22Rv1 (cell line): ENCODE measurements around the gene EHD4.

ENCODE experiments used
- H3K27ac ChIP-seq: fragments of 450-650 bp; 2 replicates; pipeline ENCODE4 v1.5.1; 2017
- ZFX ChIP-seq: fragments of 450-650 bp; IDR thresholded peaks from 2 replicates; pipeline ENCODE4 v1.6.1; 2017; ENCODE audit warnings: antibody characterized with exemption, borderline replicate concordance
- TF ChIP-seq, protein P1 (sequence below): fragments of 450-650 bp; IDR thresholded peaks from 2 replicates; pipeline ENCODE4 v1.5.1; 2017; ENCODE audit warnings: mild to moderate bottlenecking

The EHD4 gene

DNA sequence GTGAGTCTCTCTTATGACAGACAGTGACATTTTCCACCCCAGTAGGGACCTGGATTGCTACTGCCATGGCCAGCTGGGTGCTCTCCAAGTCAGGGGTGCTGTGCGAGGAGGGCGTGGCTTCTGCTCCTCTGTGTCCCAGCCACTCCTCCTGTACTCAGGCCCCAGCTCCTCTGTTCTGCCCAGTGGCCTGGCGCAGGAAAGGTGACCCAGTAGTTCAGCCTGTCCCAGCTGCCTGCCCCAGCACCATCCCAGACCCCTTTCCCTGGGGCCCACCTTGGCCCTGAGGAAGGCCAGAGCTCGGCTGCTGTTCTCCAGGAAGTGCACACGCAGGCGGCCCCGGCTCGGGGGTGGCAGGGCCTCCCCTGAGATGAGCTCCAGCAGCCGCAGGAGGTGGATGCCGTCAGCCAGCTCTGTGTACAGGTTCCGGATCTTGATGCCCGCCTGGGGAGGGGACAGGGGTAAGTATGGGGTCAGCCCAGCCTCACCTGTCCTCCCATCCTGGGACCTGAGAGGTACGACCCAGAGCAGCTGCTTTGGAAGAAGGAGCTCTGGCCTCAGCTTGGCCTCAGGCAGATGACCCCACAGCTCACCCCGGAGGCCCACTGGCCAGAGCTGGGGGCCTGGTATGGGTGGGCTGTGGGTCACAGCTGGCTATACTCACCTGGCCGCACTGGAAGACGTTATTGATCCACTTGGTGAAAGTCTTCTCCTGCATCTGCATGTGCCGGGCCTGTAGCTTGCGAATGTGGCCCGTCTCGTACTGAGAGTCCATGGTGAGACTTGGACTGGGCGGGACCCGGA lies 79.5 kb downstream of the EHD4 start:
- TF ChIP-seq, protein P1, sequence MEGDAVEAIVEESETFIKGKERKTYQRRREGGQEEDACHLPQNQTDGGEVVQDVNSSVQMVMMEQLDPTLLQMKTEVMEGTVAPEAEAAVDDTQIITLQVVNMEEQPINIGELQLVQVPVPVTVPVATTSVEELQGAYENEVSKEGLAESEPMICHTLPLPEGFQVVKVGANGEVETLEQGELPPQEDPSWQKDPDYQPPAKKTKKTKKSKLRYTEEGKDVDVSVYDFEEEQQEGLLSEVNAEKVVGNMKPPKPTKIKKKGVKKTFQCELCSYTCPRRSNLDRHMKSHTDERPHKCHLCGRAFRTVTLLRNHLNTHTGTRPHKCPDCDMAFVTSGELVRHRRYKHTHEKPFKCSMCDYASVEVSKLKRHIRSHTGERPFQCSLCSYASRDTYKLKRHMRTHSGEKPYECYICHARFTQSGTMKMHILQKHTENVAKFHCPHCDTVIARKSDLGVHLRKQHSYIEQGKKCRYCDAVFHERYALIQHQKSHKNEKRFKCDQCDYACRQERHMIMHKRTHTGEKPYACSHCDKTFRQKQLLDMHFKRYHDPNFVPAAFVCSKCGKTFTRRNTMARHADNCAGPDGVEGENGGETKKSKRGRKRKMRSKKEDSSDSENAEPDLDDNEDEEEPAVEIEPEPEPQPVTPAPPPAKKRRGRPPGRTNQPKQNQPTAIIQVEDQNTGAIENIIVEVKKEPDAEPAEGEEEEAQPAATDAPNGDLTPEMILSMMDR = no peak
- TF ChIP-seq ZFX = no peak
- no peak overlapping the region for H3K27ac ChIP-seq

DNA sequence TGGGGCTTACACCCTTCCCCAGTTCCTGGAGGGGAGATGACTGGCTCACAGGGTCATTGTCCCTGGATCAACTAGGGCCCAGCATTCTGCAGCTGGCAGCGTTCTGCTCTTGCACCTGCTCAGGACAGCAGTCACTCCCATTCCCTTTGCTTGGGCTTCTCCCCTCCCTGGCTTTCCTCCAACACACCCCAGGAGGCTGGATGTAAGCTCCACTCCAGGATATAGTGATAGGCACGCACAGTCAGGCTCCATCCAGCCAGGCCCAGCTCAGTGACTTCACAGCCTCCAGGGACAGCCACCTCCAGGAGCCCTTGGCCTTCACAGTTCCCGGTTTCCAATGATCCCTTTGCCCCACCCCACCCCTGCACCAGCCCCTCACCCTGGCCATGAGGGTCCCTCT lies 80.4 kb downstream of the EHD4 start:
- TF ChIP-seq, protein P1 = no peak
- no peak for TF ChIP-seq ZFX
- H3K27ac ChIP-seq = no peak overlapping the region

DNA sequence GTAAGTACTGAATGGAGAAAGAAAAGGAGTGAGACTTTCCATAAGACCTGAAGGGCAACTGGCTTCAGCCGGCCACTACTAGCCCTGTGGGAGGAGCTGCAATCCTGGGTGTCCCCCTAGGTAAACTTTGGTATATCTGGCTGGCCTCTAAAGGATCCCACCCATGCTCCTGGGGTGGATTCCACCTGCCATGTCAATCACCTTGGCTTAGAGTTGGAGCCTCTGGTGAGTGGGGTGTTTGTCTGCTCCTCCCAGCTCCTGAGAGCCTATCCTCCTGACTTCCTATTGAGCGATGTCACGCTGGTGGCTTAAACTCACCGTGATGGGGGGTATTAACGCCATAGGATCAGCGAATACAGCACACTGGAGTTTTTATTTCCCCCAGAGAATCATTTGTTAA lies 81.1 kb downstream of the EHD4 start:
- no peak overlapping the region for H3K27ac ChIP-seq
- no peak for TF ChIP-seq ZFX

DNA sequence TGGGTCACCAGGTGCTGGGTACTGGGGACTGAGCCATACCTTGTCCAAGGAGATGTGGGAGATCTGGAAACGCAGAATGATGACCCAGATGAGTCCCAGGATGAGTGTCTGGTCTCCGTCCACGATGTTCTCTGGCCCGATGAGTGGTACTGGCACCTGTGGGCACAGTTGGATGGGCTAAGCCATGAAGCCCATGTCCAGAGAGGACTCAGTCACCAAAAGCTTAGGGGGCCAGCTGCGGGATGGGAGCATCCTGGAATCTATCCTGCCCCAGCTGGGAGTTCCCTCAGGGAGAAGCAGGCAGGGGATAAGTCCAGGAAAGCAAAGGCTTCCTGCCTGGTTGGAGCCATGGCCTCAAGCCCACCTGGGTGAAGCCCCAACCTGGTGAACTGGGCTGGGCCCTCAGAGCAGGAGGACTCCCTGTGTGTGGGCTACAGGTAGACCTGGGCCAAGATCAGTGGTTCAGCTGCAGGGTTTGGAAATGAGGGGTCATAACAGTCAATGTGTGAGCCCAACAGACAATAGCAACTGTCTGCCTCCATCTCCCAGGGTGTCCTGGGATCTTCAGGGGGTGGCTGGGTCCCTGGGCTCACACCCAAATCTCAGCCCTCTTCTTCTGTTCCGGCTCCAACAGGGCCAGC lies 82.2 kb downstream of the EHD4 start:
- H3K27ac ChIP-seq = no peak overlapping the region
- TF ChIP-seq, protein P1 = no peak
- no peak for TF ChIP-seq ZFX

DNA sequence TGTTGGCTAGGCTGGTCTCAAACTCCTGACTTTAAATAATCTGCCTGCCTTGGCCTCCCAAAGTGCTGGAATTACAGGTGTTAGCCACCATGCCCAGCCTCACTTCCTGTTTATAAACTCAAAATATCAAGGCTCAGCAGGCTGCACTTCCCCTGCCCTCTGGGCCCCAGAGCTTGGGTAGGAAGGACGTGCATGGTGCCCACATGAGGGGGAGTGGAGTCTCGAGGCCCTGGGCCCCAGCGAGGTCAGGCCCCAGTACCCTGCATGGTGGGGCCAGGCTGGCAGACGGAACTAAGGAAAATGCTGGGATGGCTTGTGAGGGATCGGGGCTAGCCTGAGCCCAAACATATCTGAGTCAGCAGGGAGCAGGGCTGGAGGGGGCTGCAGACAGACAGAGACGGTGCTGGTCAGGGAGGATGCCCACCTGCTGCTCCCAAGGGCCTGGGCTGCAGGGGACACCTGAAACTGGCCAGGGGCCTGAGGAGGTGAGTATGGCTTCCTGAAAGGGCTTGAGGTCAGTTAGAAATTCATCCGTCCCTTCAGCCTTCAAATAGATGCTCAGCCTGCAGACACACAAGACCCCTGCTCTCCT lies 83.6 kb downstream of the EHD4 start:
- TF ChIP-seq, protein P1 = no peak
- TF ChIP-seq ZFX = no peak
- H3K27ac ChIP-seq = no peak overlapping the region

DNA sequence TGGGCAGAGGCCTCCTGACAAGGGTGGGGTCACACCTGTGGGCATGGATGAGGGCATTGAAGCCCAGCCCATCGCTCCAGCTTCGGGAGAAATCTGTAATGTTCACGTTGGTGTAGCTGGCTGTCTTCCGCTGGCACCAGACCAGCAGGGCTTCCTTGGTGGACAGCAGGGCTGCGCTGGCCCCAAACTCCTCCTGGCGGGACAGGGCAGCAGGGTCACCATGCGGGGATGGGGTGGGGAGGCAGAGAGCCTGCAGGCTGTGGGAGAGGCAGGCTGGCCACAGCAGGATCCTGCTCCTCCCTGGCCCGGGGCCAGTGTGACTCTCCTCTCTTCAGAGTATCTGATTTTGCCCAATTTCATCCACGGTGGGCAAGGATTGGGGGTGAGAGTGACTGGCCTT lies 84.5 kb downstream of the EHD4 start:
- no peak overlapping the region for H3K27ac ChIP-seq
- TF ChIP-seq ZFX = no peak
- TF ChIP-seq, protein P1 = no peak

DNA sequence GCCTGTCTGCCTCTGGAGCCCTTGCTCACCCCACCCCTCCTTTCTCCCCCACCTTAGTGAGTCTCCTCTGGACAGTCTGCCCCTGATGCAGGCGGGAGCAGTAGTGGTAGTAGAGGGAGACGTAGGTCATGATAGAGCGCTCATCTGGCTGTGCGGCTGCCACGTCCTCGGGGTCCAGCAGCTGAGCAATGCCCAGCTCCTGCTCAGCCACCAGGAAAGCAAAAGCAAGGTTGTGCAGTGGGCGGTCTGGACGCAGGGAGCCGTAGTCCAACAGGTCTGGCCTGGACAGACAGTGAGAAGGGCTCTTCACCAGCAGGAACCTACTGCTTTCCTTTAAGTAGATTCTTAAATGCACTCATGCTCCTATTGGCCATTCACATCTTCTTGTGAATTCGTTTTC lies 85.2 kb downstream of the EHD4 start:
- H3K27ac ChIP-seq = no peak overlapping the region
- TF ChIP-seq, protein P1 = no peak
